Astrocyte of the hippocampus (primary cell): ENCODE measurements around the gene RHOJ.

Experiments
- DNase-seq: peaks from one replicate; pipeline ENCODE4 v3.0.0; 2011; ENCODE audit warnings: low read depth, low spot score

The RHOJ gene

DNA sequence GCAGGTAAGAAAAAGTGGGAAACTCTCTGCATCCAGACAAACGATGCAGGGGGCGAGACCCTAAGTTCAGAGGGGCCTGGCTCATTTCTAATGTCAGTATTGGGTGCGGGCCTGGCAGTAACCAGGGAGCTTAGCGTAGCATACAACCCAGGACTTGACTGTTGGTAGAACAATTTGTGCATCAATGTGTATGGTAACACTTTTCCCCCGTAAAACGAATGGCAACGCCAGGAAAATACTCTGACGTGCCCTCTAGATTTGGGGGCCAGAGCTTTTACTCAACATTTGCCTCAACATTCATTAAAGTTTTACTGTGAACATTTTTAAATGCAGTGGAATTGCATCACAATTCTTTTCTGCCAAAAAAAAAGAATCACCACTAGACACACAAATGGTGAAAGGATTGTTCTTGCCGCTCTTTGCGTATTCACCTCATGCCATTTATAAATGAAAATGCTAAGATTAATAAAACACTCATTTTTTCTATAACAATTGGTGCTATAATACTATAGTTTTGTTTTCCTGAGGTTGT is 867 bp downstream of the RHOJ start:
- no peak for DNase-seq

DNA sequence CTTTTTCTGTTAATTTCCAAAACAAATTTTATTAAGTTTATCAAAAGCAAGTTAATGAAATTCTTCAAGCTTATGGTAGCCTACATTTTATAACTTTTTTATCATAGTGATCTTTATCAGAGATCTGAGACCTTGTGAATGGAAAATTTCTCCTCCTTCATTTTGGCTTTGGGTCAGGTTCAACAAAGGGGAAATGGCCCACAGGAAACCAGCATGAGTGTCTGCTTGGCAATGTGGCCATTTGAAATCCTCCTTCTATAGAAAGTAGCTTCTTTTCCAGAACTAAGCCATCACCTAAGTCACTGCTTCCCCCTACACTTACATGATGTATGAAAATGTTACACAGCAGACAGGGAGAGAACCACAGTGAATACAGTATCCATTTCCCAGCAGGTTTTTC is 1.6 kb downstream of the RHOJ start:
- DNase-seq = peak; percentile 65

DNA sequence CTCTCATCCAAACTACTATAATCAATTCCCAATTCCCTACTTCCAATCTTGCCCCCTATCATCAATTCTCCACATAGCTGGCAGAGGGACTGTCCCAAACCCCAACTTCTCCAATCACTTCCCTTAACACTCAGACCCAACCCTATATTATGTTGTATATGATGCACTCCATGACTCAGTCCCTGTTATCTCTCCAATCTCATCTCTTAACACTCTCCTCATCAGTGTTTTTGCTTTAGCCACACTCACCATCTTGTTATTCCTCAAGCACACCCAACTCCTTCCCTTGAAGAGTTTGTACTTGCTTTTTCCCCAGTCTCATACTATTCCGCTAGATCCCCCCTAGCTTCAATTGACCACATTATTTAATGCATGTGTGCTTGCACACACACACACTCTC is 4.9 kb downstream of the RHOJ start:
- DNase-seq = no peak

- no peak for DNase-seq
These were observed 6.6 kb downstream of the RHOJ start for GRCh38 chr14:63210812-63211211.

GRCh38 chr14:63212209-63212608 is 8.0 kb downstream of the RHOJ start:
- DNase-seq = no peak

- no peak for DNase-seq
These were observed 8.7 kb downstream of the RHOJ start for GRCh38 chr14:63212776-63213500.

DNA sequence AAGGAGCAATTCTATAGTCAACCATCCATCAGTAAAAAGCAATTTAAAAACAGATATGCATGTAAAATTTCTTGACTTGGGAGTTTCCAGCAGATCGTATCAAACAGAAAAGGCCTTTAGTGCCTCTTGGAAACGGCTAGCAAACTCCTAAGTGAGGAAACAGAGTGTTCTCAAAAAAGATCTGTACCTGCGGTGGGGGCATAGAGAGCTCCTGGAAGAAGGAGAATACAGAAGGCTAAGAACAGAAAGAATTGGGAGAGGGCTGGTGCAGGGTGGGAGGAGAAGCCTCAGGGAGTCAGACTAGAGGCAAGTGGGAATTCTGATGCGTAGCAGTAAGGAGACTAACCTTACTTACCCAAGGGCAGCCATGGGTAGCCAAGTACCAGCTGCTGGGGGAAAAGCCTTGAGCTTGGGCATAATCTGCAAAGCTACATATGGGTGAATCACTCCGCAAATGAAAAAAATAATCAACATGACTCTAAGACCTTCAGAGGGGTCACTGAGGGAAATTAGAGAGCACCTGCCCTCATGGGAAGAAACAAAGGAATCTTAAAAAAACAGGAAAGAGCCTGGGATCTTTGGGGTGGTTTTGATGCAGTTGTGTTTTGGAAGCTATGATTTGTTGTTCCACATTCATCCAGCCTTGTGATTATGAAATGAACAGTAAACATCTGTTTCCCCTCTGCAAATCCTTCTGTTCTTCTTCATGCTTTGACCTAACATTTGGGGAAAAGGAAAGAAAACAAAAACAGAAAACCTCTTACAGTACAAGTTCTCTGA is 10.4 kb downstream of the RHOJ start:
- DNase-seq = no peak

DNA sequence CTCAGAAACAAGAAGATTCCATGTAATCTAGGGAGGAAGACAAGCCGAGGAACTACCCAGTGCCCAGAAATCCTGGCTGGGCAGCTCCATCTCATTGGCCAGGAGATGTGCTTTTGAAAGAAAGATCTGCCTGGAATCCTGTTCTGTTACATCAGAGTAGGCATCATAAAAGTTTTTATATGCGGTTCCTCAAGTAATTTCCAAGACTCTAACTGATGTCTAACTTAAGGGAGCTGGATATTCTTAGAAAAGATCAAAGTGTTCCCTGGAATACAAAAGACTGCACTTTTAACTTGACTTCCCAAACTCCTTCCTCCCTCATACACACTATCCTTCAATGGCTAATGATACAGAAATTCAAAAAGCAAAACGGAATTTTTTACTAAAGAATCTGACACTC is 16.3 kb downstream of the RHOJ start:
- no peak for DNase-seq

GRCh38 chr14:63223596-63223995 is 19.4 kb downstream of the RHOJ start:
- no peak for DNase-seq

DNA sequence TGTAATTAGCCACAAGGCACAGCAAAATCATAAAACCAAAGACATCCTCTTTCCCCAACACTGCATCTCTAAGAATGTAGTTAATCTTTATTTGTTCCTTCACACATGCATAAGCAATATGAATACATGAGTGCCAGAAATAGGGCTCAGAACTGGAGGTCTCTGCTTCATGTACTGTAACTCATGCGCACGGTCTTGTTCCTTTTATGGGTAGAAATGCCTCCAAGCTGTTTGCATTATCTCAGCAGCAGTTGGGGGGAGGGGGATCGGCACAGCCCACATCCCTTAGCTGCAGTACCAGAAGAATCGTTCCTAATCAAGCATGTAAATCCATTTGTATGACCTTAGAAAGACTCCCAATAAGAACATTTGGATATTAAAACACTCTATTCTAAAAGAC is 20.0 kb downstream of the RHOJ start:
- peak; percentile 90 for DNase-seq

- DNase-seq = no peak
These were observed 24.0 kb downstream of the RHOJ start for GRCh38 chr14:63228217-63228616.

DNA sequence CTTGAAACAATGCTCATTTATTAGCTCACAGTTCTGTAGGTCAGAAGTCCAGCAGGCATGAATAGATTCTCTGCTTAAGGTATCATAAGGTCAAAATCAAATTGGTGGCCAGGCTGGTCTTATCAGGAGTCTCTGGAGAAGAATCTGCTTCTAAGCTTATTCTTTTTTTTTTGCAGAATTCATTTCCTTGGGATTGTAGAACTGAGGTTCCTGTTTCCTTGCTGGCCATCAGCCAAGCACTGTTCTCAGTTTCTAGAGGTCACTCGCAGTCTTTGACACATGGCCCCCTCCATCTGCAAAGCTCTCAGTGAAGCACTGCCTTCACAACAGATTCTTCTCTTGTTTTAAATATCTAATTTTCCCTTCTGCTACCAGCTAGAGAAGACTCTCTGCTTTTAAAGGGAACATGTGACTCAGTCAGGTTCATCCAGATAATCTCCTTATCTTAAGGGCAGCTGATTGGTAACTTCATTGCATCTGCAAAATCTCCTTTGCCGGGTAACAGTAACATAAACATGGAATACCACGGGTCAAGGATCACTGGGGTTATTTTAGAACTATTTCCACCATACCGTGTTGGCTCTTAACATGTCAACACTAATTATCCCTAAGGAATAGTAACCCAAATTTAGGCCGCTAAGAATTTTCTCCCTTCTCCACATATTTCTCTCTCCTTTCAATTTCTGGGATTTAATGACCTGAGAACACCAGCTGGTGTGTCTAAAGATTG is 25.3 kb downstream of the RHOJ start:
- DNase-seq = no peak

DNA sequence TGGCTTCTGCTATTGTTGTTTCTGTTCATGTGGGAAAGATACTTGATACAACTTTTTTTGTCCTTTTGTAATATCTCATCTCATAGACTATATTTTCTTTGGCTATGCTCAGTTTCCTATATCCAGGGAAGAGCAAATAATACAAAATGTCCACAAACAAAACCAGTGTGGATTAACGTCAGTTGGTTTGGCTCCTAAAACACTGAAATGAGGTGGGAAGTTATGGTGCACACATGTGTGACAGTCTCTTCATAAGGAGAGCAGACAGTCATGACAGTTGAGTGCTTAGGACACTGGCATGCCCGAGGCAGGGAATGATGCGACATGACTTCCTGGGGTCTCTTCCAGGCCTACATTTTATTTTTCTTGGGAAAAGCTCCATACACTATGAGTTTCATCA is 27.5 kb downstream of the RHOJ start:
- no peak for DNase-seq

DNA sequence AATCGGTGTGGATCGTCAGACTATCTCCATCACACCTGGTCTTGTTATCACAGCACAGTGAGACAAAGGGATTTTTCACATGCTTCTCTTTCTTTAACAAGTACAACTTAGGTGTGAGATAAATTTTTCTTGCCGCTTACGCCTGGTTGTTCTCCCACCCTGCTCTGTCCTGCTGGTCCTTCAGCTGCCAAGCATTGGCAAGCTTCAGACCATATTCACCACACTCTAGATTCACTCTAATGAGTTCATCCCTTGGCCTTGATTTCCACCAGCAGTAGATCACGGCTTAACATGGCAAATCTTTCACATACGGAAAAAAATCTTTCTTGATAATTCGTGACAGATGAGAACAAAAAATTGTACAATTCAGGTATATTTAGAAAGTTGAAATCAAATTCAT is 33.5 kb downstream of the RHOJ start:
- DNase-seq = no peak

DNA sequence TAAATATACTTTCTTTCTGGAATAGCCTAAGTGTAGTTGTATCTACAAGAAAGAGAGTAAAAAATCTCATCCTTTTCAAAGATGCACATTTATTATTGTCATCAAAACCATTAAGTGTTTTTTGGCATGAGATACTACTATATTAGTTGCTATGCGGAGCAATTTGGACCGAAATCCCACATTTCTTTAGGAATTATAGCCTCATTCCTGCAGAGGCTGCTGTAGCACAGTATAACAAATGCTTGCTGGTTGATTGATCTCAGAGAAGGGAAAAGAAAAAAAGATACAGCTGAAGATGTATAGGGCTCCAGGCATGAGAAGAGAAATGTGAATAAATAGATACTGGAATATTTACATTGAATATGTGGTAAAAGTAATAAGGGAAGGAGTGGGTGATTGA is 36.0 kb downstream of the RHOJ start:
- DNase-seq = no peak

- DNase-seq = no peak
These were observed 36.9 kb downstream of the RHOJ start for GRCh38 chr14:63241096-63241495.

- no peak for DNase-seq
These were observed 39.4 kb downstream of the RHOJ start for GRCh38 chr14:63243646-63244045.

- DNase-seq = no peak
These were observed 41.6 kb downstream of the RHOJ start for GRCh38 chr14:63245893-63246292.

DNA sequence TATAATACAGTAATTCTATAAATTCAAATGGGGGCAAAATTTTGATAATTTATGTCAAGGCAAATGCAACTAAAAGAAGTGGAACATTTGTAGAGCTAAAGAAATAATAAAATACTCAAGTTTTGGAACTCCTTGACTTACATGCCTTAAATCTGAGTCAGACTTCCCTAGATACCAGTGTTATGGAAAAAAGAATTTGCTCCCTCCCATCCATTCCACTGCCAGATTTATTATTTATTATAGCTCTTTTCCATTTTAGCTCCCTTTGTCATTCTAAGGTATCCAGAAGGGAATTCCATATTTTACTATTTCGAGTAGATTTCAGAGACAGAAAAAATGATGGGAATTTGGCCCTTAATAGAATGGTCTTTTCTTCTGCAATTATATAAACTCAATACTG is 44.0 kb downstream of the RHOJ start:
- DNase-seq = peak; percentile 49

DNA sequence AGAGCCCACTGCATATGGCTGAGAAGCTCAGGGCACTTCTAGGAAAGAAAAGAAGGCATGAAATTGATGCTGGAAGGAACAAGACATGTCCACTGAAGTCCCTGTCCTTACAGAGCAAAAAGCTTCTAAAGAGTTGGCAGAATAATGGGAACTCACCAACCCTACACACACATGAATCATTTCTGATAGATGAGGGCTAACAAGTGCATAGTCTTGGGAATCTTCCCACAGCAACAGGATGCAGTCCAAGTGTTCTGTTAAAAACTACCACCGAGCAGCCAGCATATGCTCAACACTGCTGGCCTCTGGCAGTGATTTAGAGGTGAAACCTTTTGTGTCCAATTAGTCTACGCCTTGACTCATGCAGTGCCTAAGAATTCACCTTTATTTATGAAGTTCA is 44.8 kb downstream of the RHOJ start:
- DNase-seq = peak; percentile 72

- DNase-seq = no peak
These were observed 53.1 kb downstream of the RHOJ start for GRCh38 chr14:63257299-63257698.

GRCh38 chr14:63262446-63262845 is 58.2 kb downstream of the RHOJ start:
- no peak for DNase-seq
